A549 (cell line): Measurements from ENCODE around the gene BRD3OS.
A peak's percentile ranks its signal among the peaks of the same experiment; 100 is the strongest.

ENCODE experiments used
- CTCF ChIP-seq: fragments of >200 bp; sonication (Bioruptor Twin); formaldehyde crosslinking; IDR thresholded peaks from 3 replicates; pipeline ENCODE4 v1.5.1; 2016
- KDM1A ChIP-seq: fragments of 200-600 bp; sonication (generic); IDR thresholded peaks from 2 replicates; pipeline ENCODE4 v1.6.1; 2016; ENCODE audit warnings: low read depth, mild to moderate bottlenecking
- MYC ChIP-seq: IDR thresholded peaks from 2 replicates; pipeline ENCODE4 v1.6.1; 2012; ENCODE audit warnings: mild to moderate bottlenecking, inconsistent platforms, low read length, improper control_type of control experiment, borderline replicate concordance
- POLR2A ChIP-seq: IDR thresholded peaks from 2 replicates; pipeline ENCODE4 v1.6.1; 2012; ENCODE audit warnings: mild to moderate bottlenecking, low read length
- RAD21 ChIP-seq, 2 experiments: fragments of >200 bp in 1 of 2; sonication (Bioruptor Twin) in 1 of 2; formaldehyde crosslinking in 1 of 2; IDR thresholded peaks in 1 of 2; conservative IDR thresholded peaks in 1 of 2; 2 replicates in 1 of 2; 3 replicates in 1 of 2; pipeline ENCODE4 v1.6.1; 2012 to 2018; ENCODE audit warnings: inconsistent platforms in 1 of 2
- RNF2 ChIP-seq: fragments of 200-600 bp; sonication (generic); IDR thresholded peaks from 2 replicates; pipeline ENCODE4 v1.6.1; 2016; ENCODE audit warnings: low read depth, mild to moderate bottlenecking, antibody characterized with exemption, moderate library complexity, borderline replicate concordance

GRCh38 chr9:133990366-133991213, 34.7 kb upstream of the BRD3OS start:
- no peak for TF ChIP-seq CTCF
- peak; percentile 34; the same call in 1 of the 2 replicates for TF ChIP-seq POLR2A
- no peak for TF ChIP-seq RNF2
- TF ChIP-seq KDM1A = no peak
- TF ChIP-seq MYC = no peak
- TF ChIP-seq RAD21 (conservative IDR thresholded peaks at IDR 0.05 in 1 of 2, IDR thresholded peaks at IDR 0.05 in 1 of 2) = no peak
